HG03280 (cell line): ENCODE data around the gene SYF2.
"Not testable (repeated sequence)": the region's sequence is repeated elsewhere in the genome, so short reads cannot be mapped to it uniquely, and the experiment has no call there.

Experiments used
- ATAC-seq: cut with Tn5 transposase; IDR thresholded peaks from one replicate; pipeline ENCODE4 v1.9.1; 2021; ENCODE audit warnings: mild to moderate bottlenecking, moderate library complexity; ENCODE audit not compliant: unreplicated experiment

The SYF2 gene

DNA sequence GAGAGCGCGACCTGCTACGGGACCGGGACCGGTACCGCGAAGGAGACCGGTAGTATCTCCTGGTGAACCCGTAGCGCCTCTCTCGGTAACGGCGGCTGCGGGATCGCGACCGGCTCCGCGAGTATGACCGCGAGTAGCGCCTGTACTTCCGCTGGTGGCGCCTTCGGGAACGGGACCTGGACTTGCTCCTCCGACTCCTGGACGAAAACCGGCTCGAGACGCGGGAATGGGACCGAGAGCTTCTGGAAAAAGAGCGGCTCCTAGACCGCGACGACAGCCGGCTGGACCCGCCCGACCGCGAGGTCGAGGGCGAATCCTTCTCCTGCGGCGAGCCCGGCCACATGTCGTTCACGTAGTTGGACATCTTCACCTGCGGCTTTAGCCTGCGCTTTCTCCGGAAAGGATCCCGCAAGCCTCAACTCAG, 14.3 kb upstream of the SYF2 start:
- no peak for ATAC-seq

DNA sequence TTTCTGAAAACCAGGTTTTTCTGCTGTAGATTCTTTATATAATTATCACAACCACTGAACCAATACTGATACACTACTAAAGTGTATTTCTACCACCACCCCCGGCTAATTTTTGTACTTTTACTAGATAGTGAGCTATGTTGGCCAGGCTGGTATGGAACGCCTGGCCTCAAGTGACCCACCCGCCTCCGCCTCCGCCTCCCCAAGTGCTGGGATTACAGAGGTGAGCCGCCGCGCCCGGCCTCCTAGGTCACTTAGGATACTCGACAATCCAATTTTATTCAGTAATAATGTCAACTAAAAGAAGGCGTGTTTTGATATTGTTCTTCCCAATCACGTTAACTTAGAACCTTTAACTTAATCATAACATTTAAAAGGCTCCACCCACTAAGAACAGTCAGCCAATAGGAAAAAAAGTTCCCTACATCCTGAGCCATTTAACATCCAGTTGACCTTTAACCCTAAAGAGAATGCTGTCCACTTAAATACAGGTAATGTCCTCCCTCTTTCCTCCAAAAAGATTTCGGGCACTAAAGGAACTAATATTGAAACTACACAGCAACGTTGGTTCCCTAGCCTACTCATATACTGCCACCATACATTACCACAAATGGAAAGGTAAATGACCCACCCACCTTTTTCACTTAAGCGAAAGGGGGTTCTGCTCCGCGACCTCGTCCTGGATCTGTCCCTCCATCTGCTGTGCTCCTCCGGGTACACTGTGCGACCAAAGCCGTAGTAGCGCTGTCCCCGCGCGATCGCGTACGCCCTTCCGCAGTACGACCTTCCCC, 13.7 kb upstream of the SYF2 start:
- no peak for ATAC-seq

DNA sequence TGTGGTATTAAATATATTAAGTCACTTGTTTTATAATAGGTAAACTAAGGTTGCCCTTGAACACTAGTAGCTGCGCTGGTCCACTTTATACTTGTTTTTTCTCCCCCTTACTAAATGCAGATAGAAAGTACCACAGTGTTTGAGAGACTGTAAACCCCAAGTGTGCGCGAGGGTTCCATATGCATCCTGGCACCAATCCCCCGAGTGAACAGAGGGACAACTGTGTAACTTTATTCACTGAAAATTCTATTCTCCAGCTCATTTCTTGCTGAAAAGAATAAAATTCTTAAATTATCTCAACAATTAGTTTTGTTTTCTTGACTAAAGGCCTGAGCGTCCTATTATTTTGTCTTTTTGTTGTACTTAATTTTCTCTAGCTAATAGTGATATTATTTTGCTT, 13.1 kb upstream of the SYF2 start:
- ATAC-seq: no peak

DNA sequence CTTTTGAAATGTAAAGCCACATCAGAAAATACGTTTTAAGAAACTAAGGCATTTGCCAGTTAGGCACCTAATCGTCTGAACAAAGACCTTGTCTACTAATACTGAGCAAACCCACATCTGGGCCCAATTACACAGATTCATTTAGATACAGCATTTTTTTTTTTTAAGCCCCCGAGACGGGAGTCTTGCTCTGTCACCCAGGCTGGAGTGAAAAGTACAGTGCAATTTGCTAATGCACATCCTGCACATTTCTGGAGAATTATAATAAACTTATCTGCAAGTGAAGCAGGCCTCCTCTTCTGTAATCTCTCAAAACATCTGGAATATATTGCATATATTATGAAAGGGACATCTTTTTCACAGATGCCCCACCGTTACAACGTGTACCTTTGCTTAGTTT, 11.6 kb upstream of the SYF2 start:
- ATAC-seq: no peak

DNA sequence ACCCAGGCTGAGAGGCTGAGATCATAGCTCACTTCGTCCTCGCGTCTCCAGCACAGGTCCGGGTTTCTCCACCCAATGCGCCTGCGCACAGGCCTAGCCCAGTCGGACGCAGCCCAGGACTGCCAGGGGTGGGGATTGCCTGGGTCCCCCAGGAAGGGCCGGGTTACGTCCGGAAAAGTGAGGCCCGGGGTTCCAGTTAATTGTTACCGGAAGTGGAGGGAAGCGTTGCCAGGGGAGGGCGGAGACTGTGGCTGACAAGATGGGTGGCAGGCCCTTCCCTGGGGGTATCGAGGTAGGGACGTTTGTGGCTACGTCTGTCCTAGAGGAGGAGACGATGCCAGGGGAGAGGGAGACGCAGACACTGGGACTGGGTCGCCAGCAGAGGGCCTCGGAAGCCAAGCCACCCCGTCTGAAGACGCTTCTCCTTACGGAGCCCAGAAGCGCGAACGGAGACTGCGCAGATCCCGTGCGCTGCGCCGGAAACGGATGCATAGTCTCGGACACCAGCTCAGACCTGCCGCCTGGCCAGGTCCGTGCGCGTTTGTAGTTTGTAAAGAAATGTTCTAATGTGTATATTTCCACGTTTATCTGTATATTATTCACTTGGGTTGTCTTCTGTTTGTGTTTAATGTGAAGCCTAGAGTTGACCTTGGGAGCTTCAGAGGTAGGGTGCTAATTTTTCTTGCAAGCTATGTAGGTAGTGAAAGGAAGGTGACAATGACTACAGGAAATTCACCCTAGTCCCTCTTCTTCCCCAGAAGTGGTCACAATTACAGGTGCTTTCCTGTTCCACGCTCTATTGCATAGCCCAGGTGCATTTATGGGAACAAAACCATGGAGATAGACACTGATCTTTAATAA, 7.6 kb upstream of the SYF2 start:
- peak; percentile 71 for ATAC-seq

DNA sequence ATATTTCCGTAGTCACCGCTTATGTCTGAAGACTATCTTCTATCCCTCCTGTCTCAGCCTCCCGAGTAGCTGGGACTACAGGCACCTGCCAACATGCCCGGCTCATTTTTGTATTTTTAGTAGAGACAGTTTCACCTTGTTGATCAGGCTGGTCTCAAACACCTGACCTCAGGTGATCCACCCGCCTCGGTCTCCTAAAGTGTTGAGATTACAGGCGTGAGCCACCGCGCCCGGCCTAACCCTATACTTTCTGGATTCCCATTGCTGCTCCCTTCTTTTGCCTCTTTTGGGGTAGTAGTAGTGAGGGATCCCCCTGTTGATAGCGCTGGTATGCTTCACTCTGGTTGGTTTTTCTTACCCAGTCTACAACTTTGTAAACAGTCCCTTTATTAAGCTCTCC, 5.7 kb upstream of the SYF2 start:
- no peak for ATAC-seq

DNA sequence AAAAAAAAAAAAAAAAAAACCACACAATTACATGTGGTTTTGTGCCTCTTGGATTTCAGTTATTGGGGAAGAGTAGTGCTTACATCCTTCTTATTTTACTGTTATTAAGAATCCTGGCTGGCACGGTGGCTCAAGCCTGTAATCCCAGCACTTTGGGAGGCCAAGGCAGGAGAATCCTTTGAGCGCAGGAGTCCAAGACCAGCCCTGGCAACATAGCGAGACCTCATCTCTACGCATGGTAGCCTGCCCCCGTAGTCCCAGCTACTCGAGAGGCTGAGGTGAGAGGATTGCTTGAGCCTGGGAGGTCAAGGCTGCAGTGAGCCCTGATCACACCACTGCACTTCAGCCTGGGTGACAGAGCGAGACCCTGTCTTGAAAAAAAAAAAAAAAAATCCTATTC, 4.0 kb upstream of the SYF2 start:
- ATAC-seq: not testable (repeated sequence)

DNA sequence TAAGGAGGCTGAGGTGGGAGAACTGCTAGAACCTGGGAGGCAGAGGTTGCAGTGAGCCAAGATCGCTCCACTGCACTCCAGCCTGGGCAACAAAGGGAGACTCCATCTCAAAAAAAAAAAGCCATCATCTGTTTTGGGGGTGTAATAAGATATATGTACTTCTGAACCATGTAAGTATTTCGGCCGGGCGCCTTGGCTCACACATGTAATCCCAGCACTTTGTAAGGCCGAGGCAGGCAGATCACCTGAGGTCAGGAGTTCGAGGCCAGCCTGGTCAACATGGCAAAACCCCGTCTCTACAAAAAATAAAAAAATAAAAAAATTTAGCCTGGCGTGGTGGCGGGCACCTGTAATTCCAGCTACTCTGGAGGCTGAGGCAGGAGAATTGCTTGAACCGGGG, 3.1 kb upstream of the SYF2 start:
- ATAC-seq: not testable (repeated sequence)

DNA sequence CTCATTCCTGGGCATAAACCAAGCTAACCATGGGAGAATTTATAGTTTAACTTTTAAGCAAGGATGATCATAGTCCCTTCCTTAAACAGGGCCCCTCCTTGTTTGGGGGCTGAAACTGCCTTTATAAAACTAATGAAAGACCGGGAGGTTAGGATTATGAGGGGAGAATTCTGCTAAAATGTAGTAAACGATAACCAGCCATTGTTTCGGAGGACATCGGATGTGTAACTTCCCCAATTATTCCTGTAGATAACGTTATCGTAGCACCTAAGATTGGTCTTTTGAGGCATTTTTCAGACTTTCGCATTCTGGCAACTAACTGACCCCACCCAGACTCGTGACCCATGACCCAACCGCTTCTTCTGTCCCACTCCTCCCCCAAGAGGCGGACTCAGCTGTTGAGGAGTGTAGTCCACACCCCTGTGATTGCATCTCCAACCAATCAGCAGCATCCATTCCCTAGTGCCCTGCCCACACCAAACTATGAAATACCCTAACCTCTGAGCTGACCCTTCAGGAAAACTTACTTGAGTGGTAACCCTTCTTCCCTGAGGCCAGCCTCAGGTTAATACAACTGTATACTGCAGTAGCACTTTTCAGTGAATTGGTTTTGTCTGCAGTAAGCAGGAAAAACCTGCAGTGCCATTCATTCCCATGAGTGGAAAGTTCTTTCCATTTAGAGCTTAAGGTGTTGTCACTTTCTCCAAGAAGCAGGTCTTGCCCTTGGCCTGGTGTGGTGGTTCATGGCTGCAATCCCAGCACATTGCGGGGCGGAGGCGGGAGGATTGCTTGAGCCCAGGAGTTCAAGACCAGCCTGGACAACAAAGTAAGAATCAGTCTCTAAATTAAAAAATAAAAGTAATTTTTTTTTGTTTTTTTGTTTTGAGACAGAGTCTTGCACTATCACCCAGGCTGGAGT, 823 bp upstream of the SYF2 start:
- ATAC-seq: peak; percentile 57

DNA sequence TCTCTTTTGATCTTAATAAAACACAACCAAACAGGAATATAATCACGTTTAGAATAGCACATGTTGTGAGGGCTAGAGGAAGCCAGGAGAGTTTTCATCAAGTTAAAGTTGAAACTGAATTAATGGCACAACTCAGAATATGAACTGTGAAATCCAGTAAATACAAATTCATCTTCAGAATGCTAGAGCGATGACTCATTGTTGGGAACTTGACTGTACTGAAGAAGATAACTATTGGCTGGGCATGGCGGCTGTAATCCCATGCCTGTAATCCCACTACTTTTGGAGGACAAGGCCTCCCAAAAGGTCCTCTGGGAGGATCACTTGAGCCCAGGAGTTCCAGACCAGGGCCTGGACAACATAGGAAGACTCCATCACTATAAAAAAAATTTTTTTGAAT, 8.8 kb downstream of the SYF2 start:
- no peak for ATAC-seq

DNA sequence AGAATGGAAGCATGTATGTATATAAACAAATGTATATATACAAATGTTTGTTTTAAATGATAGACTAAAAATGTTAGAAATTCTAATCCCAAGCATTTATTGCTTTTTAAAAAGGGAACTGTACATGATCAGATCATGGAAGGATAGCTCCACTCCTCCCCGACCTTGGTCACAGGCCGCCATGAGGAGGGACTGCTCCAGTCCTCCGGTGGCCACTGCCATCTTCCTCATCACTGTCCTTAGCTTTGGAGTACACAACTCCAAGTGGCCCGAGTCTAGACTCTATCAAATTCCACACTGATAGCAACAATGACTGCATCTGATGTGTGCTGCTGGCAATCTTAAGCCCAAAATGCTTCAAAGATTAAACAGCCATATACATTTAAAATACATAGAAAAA, 9.7 kb downstream of the SYF2 start:
- ATAC-seq: no peak

DNA sequence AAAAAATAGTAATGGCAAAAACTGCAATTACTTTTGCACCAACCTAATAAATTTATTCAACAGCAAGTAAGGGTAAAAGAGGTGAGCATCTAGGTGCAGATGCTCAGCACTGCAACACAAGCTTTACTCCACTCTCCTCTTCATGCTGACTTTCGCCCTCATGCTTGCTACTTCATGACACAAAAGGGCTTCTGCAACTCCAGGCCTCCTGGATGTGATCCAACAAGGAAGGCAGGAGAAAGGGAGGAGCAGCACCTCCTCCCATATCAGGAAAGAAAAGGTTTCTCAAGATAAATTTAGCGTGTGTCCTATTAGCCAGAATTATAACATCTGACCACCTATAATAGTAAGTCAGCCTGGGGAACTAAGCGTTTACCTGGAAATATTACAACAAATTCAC, 11.6 kb downstream of the SYF2 start:
- no peak for ATAC-seq

DNA sequence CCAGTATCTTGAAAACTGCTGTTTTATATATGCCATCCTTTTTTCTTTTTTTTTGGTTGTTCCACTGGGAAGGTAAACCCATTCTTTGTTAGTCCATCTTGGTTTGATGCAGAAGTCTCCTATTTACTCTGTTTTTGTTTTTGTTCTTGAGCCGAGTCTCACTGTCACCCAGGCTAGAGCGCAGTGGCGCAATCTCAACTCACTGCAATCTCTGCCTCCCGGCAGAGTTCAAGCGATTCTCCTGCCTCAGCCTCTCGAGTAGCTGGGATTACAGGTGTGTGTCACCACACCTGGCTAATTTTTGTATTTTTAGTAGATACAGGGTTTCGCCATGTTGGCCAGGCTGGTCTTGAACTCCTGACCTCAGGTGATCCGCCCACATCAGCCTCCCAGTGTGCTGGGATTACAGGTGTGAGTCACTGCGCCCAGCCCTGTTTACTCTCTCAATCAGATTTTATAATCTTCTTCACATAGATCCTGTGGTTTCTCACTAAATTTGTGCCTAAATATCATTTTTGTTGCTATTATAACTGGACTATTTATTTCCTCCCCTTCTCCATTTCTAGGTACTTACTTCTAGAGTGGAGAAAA, 12.5 kb downstream of the SYF2 start:
- no peak for ATAC-seq

DNA sequence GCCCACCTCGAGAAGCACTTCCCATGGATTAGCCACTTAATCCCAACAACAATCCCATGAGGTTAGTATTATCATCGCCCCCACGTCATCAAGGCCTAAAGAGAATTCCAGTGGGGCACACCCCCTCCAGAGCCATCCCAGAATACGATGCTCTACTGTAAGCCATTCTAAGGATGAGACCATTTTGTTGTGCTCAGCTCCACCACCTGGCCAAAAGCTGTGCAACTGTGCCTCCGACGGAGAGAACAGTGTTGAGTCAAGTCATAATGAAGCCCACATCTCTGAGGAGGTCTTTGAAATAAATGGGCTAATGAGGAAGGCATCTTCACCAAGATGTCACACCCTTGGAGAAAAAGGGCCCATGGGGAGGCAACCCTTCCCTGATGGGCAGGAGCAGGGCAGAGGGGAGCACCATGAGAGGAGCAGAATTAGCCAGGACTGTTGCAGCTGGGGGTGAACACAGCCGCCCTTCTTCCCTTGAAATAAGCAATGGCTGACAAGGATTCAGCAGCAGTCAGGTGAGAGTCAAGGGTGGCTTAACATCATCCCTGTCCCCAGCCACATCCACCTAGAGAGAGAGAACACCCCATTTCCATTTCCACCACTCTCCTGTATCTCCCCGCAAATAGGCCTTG, 14.6 kb downstream of the SYF2 start:
- ATAC-seq: no peak

DNA sequence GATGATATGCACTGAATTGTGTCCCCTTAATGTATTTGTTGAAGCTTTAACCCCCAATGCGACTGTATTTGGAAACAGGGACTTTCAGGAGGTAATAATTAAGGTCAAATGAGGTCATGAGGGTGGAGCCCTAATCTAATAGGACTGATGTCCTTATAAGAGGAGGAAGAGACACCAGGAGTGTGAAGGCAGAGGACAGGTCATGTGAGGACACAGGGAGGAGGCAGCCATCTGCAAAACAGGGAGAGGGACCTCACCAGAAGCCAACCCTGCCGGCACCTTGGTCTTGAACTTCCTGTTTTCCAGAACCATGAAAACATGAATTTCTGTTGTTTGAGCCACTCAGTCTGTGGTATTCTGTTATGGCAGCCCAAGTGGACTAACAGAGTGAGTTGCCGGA, 15.3 kb downstream of the SYF2 start:
- no peak for ATAC-seq

DNA sequence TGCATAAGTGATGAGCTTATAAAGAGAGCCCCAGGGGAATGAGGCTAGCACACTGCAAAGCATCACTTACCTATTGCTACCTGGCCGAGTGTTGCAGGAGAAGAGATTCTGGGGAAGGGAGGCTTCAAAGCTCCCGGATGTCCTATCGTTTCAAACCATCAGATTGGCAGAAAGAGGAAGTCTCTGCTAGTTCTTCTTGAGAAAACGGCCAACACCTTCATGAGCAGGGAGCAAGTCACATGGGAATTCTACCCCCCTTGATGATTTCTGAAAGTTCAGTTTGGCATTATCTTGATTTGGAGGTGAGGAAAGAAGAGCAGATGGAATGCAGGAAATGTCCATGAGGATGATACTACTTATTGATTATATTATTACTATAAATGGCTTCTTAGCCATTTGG, 16.2 kb downstream of the SYF2 start:
- ATAC-seq: no peak

DNA sequence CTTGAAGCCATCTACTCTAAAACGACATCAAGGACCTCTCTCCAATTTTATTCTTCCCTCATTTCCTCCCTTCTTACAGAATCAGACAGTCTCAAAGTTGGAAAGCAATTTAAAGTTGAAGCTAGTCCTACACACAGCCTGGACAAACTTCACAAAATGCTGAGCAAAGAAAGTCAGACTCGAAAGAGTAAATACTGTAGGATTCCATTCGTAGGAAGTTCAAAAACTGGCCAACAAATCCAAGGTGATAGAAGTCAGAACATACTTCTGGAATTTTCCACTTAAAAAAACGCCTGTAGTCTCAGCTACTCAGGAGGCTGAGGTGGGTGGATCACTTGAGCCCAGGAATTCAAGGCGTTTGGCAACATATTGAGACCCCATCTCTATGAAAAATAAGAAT, 19.6 kb downstream of the SYF2 start:
- no peak for ATAC-seq

DNA sequence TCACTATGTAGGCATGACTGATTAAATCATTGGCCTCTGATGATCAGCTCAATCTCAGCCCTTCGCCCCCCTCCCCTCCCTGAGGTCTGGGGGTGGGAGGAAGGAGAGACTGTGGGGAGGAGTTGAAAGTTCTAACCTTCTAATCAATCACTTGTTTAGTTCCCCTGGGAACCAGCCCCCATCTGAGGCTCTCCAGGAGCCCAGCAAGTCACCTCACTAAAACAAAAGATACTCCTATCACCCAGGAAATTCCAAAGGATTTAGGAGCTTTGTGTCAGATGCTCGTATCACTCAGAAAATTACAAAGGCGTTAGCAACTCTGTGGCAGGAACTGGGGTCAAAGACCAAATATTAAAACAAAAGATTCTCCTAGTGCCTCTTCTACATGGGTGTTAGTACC, 21.6 kb downstream of the SYF2 start:
- no peak for ATAC-seq

DNA sequence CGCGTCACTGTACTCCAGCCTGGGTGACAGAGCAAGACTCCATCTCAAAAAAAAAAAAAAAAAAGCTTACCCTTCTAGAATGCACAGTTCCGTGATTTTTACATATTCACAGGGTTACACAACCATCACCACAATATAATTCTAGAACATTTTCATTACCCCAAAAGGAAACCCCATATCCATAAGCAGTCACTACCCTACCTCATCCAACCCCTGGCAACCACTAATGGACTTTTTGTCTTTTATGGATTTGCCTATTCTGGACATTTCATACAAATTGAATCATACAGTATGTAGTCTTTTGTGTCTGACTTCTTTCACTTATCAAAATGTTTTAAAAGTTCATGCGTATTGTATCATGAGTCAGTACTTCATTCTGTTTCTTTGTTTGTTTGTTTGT, 22.8 kb downstream of the SYF2 start:
- no peak for ATAC-seq

DNA sequence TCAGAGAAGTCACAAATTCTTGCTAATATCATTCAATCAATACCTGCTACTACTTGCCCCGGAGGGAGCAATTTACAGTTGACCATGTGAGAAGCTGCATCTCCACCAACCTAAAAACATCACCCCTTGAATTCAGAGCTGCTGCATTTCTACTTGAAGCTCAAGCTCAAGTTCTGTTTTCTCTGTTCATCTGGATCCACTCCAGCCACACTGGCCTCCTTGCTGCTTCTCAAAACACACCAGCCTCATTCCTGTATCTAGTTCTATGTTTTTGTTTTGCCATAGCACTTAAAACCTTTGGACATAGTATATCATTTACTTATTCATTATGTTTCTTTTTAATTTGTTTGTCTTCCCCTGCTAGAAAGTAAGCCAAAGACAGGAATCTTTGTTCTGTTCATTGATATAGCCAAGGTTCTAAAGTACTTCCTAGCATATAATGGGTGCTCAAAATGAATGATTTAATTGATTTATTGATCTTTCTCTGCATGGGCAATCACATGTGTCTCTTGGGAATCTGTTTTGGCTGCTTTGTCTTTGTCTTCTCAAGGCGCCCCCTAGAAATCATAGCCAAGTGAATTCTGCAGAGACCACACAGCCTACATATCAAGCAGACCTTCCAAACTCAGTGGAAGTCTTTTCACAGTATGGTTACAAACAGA, 23.6 kb downstream of the SYF2 start:
- no peak for ATAC-seq
